ENCODE data around the gene MPP2.
"Not testable (repeated sequence)": the region's sequence is repeated elsewhere in the genome, so short reads cannot be mapped to it uniquely, and the experiment has no call there.

MPP2 gene

DNA sequence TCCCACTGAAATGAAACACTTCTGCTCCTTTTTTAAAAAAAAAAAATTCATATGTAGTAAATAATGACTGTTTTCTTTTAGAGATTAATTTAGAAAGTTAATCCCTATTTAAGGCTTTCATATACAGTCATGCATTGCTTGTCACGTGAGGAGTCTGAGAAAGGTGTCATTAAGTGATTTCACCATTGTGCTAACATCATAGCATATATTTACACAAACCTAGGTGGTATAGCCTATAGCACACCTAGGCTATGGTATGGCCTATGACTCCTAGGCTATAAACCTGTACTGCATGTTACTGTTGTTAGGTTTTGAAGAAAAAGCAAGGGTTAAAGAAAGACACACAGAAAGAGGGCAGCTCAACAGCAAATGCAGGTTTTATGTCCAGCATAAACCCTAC is 21.3 kb upstream of the MPP2 start:
- DNase-seq (ENCODE audit: low spot score), result no peak

DNA sequence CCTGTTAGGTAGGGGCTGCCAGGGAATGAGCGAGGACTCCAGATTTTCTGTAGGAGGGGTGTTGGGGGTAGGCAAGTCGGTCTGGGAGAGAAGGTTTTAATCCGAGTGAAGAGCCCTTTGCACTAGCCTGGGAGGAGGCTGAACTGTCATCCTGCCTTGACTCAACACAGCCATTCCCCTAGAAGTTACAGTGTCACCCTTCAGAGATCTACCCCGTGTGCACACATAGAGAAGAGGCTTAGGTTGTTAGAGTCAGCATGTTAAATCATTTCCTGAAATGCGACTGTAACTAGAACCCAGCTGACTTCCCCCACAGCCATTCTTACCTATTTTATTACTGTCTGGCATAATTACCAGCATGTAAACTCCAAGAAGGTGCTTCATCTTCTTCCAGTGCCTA is 20.6 kb upstream of the MPP2 start:
- not testable (repeated sequence) for DNase-seq (ENCODE audit: low spot score)

DNA sequence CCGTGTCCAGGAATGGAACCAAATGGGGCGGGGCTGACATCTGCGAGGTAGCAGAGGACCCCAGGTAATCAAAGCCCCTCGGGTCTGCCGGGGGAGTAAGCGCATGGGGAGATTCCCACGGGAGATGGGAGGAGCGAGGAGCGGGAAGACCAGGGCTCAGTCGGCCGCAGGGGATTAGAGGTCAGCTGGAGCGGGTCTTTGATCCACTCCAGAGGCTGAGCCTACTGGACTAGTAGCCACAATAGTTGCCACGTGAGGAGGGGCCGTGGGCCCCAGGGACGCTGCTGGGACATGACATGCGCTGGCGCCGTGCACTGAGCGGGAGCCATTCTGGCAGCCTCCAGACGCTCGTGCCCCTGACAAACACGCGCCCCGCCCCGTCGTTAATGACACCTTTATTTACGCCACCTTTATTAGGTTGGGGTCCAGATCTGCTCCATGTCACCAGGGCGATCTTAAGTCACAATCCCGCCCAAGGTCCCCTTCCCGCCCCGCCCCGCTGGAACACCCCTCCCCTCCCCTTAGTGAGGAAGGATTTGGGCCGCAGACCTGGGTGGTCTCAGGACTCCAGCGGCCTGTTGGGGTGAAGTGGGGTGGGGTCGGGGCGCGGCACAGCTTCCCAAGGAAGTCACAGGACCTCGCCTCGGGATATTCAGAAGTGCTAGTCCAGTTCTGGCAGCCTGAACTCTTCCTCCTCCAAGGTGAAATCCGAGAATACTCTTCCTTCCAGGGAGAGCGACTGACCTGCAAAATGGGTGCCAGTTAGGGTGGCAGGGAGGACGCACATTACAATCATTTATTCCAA is 19.9 kb upstream of the MPP2 start:
- peak; percentile 71 for DNase-seq (ENCODE audit: low spot score)

DNA sequence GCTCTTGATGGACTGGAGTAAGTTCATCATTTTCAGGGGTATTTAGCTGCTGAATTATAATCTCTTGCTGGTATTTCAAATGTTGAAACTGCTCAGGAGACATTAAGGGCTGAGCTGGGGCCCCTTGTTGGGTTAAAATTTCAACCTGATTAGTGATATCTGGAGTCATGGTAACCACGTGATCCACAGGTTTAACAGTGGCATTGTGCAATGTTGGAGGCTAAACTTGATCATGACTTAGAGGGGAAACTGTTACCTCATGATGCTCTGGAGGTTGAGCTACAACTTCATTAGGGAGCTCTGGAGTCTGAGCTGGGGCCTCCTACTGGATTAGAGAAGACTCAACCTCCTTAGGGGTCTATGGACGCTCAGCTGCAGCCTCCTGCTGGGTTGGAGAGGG is 17.2 kb upstream of the MPP2 start:
- DNase-seq (ENCODE audit: low spot score), result no peak

DNA sequence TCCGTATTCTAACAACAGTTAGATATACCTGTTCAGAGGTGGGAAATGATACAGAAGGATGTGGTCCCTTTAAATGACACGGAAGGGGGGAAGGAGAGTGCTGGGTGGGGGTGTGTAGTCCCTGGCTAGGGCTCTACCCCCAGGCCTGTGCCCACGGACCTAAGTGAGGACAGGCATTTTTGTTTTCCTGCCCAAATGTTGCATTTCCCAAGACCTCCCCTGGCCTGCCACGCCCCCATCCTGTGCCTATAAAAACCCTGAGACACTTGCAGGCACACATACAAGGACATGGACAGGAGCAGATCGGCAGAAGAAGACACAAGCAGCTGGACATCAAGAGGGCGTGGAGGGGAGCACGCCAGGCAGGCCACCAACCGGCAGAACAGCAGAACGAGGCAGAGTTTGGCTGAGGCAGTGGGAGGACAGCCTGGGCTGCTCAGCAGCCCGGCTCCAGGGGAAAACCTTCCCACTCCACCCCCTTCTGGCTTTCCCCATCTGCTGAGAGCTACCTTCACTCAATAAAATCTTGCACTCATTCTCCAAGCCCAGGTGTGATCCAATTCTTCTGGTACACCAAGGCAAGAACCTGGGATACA is 13.3 kb upstream of the MPP2 start:
- DNase-seq (ENCODE audit: low spot score), result no peak

DNA sequence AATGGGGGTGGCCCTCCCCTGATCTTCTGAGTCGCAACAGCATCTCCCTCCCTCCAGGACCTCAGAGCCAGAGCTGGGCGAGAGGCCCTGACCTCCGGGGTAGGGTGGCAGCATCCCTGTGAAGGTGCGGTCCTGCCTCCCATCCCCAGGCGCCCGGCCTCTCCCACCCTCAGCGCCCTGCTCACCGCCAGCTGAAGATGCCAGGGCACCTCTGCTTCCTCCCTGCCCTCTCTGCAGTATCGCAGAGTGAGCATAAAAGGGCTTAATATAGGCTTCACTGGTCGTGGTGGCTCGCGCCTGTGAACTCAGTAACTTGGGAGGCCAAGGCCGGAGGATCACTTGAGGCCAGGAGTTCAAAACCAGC is 10.7 kb upstream of the MPP2 start:
- DNase-seq (ENCODE audit: low spot score), result no peak

DNA sequence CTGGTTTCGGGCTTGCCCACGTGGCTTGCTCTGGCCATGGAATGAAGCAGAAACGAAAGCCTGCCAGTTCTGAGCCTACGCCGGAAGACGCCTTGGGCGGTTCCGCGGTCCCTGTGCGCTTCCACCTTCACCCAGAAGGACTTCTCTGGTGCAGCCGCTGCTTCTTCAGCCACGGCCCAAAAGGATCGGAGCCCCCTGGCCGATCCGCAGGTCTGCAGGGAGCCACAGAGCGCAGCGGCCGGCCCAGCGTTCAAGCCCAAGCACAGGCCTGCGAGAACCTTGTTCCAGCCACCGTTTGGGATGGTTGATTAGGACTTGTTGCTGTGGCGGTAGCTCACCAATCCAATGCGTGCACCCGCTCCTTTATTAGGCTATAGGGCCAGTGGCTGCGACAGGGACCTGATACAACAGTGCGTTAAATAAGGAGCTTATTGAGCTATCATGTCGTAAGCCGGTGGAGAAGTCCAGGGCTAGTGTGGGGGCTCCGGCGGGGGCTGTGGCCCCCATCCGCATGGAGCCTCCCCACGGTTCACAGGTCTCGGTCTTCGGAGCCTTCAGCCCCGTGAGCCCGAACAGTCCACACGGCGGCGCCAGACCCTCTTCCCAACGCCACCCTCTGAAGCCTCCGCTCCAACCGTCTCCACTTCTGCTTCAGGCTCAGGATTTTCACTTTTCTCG is 10.2 kb upstream of the MPP2 start:
- peak; percentile 84 for DNase-seq (ENCODE audit: low spot score)

DNA sequence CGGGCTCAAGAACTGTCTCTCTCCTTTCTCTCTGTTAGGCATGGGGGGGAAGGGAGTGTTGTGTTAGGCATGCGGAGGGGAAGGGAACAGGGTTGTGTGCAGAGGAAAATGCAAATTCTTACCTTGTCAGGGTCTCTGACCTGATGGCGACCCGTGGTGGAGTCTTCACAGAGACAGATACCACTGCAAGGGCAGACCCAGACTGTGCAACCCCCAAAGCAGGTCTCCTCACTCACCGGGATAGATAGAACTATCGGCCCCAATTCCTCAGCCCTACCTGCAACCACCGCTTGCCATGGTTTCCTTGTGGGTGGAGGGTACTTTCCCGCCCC is 9.6 kb upstream of the MPP2 start:
- DNase-seq (ENCODE audit: low spot score), result no peak

DNA sequence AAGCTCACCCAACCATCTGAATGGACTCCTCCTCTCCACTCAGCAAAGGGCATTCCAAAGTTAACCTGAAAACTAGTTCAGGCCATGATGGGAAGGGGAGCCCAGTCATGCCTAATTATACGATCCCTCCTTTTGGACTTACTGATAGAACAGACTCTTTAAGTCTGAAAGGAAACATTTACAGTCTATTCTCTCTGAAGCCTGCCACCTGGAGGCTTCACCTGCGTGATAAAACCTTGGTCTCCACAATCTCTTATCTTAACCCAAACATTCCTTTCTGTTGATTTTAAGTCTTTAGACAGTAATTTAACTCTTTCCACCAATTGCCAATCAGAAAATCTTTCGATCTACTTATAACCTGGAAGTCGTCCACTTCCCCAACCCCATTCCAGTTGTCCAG is 9.0 kb upstream of the MPP2 start:
- DNase-seq (ENCODE audit: low spot score), result no peak

DNA sequence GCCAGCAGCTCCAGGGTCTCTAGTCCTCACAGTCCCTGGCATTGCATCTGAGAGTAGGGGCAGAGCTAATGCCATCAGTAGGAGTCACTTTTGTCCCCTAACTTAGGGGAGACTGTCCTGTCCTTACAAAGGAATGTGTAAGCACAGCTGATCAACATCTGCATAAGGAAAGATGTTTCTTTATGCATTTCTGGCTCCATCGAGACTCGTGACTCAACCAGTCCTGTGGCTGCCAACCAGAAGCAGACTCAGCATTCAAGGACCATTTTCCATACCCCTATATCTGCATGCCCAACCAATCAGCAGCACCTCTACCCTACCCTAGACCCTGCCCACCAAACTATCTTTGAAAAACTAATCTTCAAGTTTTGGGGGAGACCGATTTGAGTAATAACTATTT is 8.2 kb upstream of the MPP2 start:
- no peak for DNase-seq (ENCODE audit: low spot score)

DNA sequence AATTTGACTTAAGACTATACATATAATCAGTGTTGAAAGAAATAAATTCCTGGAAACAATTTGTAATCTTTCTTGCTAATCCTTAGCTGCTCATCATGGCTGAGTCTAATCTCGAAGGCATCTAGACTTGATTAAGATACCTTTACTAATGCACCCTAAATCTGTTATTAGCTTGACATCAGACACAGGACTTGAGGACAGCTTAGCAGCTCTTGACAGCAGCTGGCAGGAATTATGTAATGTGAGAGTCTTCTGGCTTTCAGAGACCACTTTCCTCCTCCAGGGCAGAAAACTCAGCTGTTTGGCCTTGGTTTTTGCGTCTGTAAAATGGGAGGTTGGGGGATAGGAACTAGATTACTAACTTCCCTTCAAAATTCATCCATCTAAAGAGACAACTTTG is 7.1 kb upstream of the MPP2 start:
- DNase-seq (ENCODE audit: low spot score), result no peak

DNA sequence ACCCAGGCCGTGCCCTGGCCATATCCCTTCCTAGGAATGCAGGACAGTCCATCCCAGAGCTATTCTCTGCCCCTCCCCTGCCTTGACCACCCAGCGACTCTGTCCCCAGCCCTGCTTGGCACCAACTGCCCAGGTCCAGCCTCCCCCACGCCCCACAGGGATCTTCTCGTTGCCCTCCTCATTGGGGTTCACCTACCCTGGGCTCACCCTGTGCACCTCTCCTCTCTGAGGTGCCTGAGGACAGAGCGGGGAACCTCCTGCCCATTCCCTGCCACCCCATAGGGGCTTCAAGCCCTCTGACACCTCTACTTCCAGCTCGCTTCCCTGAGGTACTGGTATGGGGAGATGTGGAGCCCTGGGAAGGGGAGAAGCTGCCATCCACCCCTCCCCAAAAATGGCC is 6.2 kb upstream of the MPP2 start:
- DNase-seq (ENCODE audit: low spot score), result no peak

DNA sequence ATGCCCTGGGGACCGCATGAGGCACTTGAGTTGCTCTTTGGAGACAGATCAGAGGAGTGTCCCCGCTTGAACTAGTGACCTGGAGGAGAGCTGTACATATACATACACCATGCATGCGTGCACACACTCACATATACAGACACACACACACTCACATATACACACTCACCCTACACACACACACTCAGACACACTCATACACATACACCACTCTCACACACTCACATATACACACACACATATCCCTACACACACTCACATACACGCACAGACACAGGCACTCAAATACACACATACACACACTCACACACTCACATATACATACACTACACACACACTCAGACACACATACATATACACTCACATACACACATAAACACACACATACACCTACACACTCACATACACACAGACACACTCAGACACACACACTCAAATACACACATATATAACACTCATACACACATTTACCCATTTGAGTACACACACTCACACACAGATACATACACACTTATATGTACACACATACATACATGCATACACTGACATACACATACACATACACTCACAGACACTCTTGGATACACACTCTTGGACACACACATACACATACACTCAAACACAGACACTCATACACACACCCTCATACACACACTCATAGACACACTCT is 5.4 kb upstream of the MPP2 start:
- no peak for DNase-seq (ENCODE audit: low spot score)

DNA sequence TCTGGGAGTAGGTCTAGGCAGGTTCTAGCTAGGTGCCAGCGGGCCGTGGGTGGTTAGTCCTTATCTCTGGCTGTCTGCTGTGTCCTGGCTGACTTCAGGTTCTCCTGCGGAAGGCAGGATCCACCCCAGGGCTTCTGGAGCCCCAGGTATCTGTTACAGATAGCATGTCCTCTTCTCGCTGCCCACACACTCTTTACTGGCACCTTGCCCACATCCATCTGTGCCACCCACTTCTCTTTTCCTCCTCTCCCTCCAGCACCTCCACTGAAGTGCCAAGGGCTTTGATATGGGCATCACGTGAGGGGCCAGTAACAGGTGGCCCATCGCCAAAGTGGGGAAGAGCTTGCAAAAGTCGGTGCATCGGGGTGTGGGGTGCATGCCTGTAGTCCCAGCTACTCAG is 4.6 kb upstream of the MPP2 start:
- no peak for DNase-seq (ENCODE audit: low spot score)

DNA sequence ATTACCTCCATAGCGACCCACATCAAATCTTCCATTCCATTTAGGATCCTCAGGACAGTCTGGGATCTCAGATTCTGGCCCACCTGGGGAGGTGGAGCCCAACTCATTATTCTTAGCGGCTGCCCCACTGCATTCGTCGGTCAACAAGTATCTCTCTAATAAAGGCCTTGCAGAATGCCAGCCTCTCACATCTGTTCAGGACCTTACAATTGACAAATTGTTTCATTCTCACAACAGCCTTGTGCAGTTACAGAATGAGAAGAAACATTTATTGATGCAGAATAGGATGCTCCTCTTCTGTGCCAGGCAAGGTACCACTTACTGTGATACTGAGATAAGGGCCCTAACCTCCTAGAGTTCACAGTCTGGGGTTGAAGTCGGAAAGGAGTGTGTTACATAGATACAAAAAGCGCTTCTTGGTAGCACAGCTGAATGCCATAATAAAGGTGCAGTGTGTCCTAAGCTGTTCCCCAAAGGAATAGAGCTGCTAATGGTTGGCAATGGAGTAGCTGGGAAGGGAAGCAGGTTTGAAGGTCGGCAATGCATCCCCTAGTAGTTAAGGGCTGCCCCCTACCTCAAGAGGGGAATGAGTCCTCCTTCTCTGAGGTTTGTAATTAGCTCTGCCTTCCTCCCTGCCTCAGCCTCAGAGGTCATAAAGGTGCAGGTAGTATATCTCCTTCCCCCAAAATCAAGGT is 2.3 kb upstream of the MPP2 start:
- no peak for DNase-seq (ENCODE audit: low spot score)

DNA sequence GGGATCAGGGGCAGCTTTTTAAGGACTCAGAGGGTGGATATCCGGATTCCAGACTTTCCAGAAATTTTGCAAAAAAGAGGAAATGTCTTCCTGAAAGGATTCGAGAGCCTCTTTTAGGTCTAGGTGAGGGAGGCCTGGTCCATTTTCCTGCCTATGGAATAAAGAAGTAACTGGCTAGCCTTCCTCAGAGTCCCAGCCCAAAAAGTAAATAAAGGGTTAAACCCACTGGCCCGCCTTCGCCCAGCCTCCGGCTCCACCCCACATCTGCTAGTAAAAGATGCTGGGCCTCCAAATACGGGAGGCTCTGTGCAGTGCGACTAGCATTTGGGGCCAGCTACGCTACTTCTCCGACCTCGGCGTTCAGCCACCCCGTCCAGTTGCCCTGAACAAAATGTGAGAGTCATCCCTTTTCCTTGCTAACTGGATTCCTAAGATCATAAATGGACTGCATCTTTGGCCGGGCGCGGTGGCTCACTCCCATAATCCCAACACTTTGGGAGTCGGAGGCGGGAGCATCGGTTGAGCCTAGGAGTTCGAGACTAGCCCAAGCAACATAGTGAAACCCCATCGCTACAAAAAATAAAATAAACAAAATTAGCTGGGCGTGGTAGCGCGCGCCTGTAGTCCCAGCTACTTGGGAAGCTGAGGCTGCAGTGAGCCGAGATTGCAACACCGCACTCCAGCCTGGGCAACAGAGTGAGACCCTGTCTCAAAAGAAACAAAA is 824 bp upstream of the MPP2 start:
- peak; percentile 85 for DNase-seq (ENCODE audit: low spot score)

DNA sequence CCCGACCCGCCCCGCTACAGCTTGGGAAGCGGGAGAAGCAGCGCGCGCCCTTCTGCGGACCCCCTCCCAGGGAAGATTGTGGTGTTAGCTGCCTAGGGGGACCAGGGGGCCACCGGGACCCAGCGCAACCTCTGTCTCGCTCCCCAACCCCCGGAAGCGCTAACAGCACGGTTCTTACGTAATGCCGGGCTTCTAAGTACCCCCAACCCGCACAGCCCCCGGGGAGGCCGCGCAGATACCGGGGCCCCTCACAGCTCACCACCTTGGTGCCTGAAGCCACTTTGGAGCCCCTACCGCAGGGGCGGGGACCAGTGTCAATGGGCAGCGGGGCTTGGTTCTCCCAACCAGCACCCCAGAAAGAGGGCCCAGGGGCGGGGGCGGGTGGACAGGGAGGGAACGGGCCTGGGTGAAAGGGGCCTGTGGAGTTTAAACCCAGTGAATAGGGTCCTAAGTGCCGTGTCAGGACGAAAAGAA is 348 bp downstream of the MPP2 start:
- no peak for DNase-seq (ENCODE audit: low spot score)

DNA sequence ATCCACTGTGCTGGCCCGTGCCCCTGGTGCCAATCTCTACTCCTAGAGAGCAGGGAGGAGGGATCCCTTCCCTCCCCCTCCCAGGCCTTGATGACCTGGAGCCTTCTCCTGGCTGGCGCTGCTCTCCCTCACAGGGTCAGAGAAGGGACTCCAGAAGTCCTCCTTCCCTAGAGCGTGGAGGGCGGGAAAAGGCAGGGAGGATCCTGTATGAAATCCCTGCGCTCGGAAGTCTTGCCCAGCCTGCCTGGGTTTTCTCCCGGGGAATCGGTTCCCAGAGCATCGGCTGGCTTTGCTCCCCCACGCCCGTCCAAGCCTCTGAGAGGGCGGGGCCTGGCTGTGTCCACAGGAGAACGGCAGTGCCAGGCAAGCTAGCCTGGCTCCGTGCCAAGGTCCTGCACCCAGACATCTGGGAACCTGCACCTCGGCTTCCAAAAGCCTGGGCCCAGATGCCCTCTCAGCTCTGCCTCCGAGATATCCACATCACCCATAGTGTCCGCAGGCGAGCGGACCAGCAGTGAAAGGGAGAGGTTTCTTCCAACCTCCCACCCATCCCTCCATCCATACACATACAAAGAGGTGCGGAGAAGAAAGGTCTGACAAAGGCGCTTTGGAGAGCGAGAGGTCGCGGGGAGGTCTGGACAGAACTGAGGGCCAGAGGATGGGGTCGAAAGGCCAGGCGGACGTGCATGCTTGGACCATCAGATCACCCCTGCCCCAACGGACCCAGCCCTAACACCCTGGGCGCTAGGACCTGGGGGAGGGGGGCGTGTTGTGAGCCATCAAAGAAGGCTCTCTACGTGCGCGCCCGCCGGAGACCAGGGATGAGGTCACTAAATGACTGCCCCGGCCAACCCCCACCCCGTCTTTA is 1.1 kb downstream of the MPP2 start:
- peak; percentile 93 for DNase-seq (ENCODE audit: low spot score)

DNA sequence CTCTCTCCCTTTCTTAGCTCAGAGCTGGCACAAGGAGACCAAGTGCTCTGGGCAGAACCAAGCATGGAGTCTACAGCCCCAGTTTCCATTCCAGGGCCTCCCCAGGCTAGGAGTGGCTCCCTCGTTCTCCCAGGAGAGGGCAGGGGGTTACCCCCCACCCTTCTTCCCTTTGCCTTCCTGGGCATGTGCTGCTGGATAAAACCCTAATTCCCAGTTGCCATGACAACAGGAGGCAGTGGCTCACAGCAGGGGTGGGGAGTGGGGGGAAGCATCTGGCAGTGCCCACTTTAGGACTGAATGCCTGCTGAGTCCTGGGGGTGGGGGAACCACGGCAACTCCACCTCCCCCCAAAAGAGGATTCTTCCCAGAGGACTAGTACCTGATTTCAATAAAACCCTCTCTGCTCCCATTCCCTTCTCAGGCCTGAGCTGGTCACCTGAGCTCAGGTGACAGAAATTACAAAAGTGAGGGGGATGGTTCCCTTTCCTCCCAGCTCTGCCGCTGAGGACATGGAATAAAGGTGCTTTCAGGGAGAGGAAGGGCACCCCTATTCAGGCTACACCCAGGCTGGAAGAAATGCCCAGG is 1.8 kb downstream of the MPP2 start:
- DNase-seq (ENCODE audit: low spot score), result peak; percentile 79

DNA sequence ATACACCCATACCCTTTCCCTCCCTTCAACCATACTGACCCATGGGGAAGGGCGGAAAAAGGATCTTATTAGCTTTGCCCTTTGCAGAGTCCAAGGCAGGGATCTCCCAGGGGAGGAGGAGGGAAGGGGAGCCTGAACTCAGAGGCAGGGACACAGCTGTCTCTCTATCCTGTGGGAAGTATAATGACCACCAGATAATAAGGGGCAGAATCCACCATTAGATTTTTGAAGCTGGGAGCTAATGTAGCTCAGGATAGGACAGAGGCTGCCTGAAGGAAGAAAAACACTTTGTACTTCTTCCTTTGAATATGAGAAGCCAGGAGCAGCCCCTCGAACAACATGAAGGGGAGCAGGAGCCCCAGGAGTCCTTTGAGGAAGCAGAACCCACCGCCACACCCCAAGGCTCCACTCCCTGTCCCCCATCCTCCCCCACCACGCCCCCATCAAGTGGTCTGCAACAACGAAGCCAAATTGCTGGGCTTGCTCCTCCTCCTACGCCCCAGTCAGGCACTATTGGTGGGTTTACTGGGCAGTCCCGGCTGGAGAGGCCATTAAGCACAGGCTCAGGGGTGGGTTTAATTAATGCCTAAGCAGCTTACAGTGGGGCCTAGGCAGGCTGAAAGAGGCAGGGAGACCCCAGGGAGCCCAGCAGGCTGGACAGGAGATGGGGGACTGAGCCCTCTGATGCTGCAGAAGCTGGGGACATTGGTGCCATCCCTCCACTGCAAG is 5.3 kb downstream of the MPP2 start:
- DNase-seq (ENCODE audit: low spot score), result peak; percentile 82

Measured in ecto neural progenitor cell (in vitro differentiated cells).